ENCODE data around the gene USF3. TPM values are rescaled to one million over a fixed set of nuclear protein-coding genes. Genes with fewer than 3 reads are reported as not detected.

USF3 gene
- total and polyA plus RNA-seq, 7 donors, result 3.5 to 21.9 (median 10.7) TPM

GRCh38 chr3:113731694-113732093, 35.3 kb upstream of the USF3 start:
- Histone ChIP-seq H3K27ac (no peak overlapping the region), H3K36me3 (no peaks in the 10 kb centered on the region), H3K9me3 (no peaks in the 10 kb centered on the region), H3K27me3 (no peaks in the 10 kb centered on the region), H3K4me1 (peaks cover 0 to 31% (median 20%) of the 10 kb centered on the region in 4 donors), H3K4me3 (no peak overlapping the region)
- intact Hi-C loops (cut with DNase I), result loop anchor here (10.0 kb wide), 1 partner anchor 63 kb away; no protein-coding TSS in a partner anchor
- no peak for DNase-seq
- no peak for TF ChIP-seq POLR2AphosphoS5 (IDR thresholded peaks at IDR 0.05)
- WGBS, 2 donors, result 73 to 74% methylated on average over 4 of the region's 4 CpGs

DNA sequence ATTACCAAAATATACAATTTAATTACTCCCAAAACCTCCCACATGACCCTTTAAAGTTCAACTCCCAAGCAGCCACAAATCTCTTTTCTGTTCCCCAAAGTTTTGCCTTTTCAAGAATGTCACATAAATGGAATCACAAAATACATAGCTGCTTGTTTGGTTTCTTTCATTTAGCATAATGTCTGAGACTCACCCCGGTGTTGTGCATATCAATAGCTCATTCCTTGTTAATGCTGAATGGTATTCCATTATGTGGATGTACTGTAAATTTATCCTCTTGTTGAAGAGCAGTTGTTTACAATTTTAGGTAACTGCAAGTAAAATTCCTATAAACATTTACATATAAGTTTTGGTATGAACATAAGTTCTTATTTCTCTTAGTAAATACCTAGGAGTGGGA, 34.1 kb upstream of the USF3 start:
- H3K27me3 ChIP-seq, result no peaks in the 10 kb centered on the region
- H3K36me3 ChIP-seq, result no peaks in the 10 kb centered on the region
- no peak for DNase-seq
- TF ChIP-seq EP300 (IDR thresholded peaks at IDR 0.05), result no peak
- no peak for TF ChIP-seq CTCF (IDR thresholded peaks at IDR 0.05)
- no peak for TF ChIP-seq POLR2A (IDR thresholded peaks at IDR 0.05)
- no peak for TF ChIP-seq POLR2AphosphoS5 (IDR thresholded peaks at IDR 0.05)
- WGBS, 2 donors, result 92 to 94% methylated on average over 1 of the region's 1 CpG
- H3K9me3 ChIP-seq, result no peaks in the 10 kb centered on the region
- no peak overlapping the region for H3K4me3 ChIP-seq
- peaks cover 0 to 28% (median 14%) of the 10 kb centered on the region in 4 donors for H3K4me1 ChIP-seq
- intact Hi-C loops (cut with DNase I), result loop anchor here (10.0 kb wide), 1 partner anchor 64 kb away; no protein-coding TSS in a partner anchor
- no peak overlapping the region for H3K27ac ChIP-seq

DNA sequence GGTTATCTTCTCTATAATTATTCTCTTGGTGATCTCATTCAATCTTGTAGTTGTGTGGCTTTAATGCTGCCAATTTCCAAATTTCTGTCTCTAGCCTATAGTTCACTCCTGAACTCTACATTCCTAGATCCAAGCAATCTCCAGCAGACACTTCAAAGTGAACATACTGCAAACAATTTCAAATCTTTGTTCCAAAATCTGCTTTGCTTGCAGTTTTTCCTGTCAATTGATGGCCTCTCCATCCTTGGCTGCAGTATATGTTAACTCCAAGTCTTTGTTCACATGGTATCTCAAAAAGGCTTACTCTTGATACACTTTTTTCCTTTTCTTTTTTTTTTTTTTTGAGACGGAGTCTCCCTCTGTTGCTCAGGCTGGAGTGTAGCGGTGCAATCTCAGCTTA, 32.2 kb upstream of the USF3 start:
- no peaks in the 10 kb centered on the region for H3K36me3 ChIP-seq
- 96 to 100% methylated on average over 2 of the region's 2 CpGs for WGBS, 2 donors
- H3K27ac ChIP-seq, result no peak overlapping the region
- peaks cover 0 to 29% (median 14%) of the 10 kb centered on the region in 4 donors for H3K4me1 ChIP-seq
- H3K9me3 ChIP-seq, result no peaks in the 10 kb centered on the region
- no peak overlapping the region for H3K4me3 ChIP-seq
- intact Hi-C loops (cut with DNase I), result no loop called here
- no peaks in the 10 kb centered on the region for H3K27me3 ChIP-seq
- no peak for DNase-seq
- no peak for TF ChIP-seq EP300 (IDR thresholded peaks at IDR 0.05)
- no peak for TF ChIP-seq POLR2AphosphoS5 (IDR thresholded peaks at IDR 0.05)
- no peak for TF ChIP-seq POLR2A (IDR thresholded peaks at IDR 0.05)
- no peak for TF ChIP-seq CTCF (IDR thresholded peaks at IDR 0.05)

DNA sequence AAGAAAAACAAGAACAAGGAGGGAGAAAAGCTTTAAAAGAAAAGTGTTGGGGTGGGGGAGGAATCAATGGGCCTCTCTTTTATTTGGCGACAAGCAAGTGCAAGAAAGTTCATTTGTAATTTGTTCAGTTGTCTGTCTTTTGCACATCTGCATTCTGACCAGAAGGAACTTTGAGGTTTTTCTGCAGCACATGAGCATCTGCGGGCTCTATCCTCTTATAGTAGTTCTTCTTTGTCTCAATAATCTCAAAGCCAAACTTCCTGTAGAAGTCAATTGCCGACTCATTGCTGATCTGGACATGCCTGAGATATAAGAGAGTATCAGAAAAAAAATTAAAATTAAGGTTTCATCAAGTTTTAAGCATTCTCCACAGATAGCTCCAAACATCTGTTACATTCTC, 25.2 kb upstream of the USF3 start:
- no peaks in the 10 kb centered on the region for H3K27me3 ChIP-seq
- intact Hi-C loops (cut with DNase I), result no loop called here
- TF ChIP-seq CTCF (IDR thresholded peaks at IDR 0.05) (no peak), POLR2AphosphoS5 (IDR thresholded peaks at IDR 0.05) (no peak), EP300 (IDR thresholded peaks at IDR 0.05) (no peak), POLR2A (IDR thresholded peaks at IDR 0.05) (no peak)
- DNase-seq, result no peak
- no peak overlapping the region for H3K27ac ChIP-seq
- no peak overlapping the region for H3K4me3 ChIP-seq
- peaks cover 0 to 6% (median under 1%) of the 10 kb centered on the region in 4 donors for H3K4me1 ChIP-seq
- 51 to 84% methylated on average over 3 of the region's 3 CpGs for WGBS, 2 donors
- H3K9me3 ChIP-seq, result no peaks in the 10 kb centered on the region
- peaks cover 0 to 53% (median 15%) of the 10 kb centered on the region in 4 donors for H3K36me3 ChIP-seq

GRCh38 chr3:113719758-113720157, 23.3 kb upstream of the USF3 start:
- DNase-seq, result no peak
- H3K4me1 ChIP-seq, result no peaks in the 10 kb centered on the region
- no peak for TF ChIP-seq CTCF (IDR thresholded peaks at IDR 0.05)
- no peak for TF ChIP-seq EP300 (IDR thresholded peaks at IDR 0.05)
- no peak for TF ChIP-seq POLR2A (IDR thresholded peaks at IDR 0.05)
- no peak for TF ChIP-seq POLR2AphosphoS5 (IDR thresholded peaks at IDR 0.05)
- H3K27me3 ChIP-seq, result no peaks in the 10 kb centered on the region
- H3K36me3 ChIP-seq, result peaks cover 0 to 53% (median 15%) of the 10 kb centered on the region in 4 donors
- H3K4me3 ChIP-seq, result no peak overlapping the region
- intact Hi-C loops (cut with DNase I), result no loop called here
- 53 to 89% methylated on average over 2 of the region's 2 CpGs for WGBS, 2 donors
- H3K9me3 ChIP-seq, result no peaks in the 10 kb centered on the region
- no peak overlapping the region for H3K27ac ChIP-seq
